Calu3 (cell line): ENCODE data around the gene INSRR. TPM values are rescaled to one million over a fixed set of nuclear protein-coding genes. Genes with fewer than 3 reads are reported as not detected.

ENCODE experiments used
- BruUV-seq: library from RNA; stranded (reverse); fragments of 400-500 nt; replicated peaks from 2 replicates; lab custom pipeline; 2021; lab: Mats Ljungman, UMichigan
- CTCF ChIA-PET: fragments of 300-600 bp; sonication (Branson Sonifier 250); formaldehyde crosslinking; loops from one replicate; lab custom pipeline; 2022; ENCODE audit warnings: antibody characterized with exemption; lab: Charles Lee
- DNase-seq: peaks from one replicate; pipeline ENCODE4 v3.0.0; 2022
- H3K27ac Mint-ChIP-seq: one replicate; pipeline ENCODE4 v1.8.0; 2022; ENCODE audit warnings: mixed read lengths; ENCODE audit not compliant: unreplicated experiment
- H3K27me3 Mint-ChIP-seq: one replicate; pipeline ENCODE4 v1.8.0; 2022; ENCODE audit warnings: mixed read lengths; ENCODE audit not compliant: unreplicated experiment
- H3K36me3 Mint-ChIP-seq: one replicate; pipeline ENCODE4 v1.8.0; 2022; ENCODE audit warnings: mild to moderate bottlenecking, moderate library complexity, mixed read lengths; ENCODE audit not compliant: insufficient read depth, unreplicated experiment
- H3K4me1 Mint-ChIP-seq: one replicate; pipeline ENCODE4 v1.8.0; 2022; ENCODE audit warnings: mild to moderate bottlenecking, low read depth, mixed read lengths; ENCODE audit not compliant: unreplicated experiment
- H3K4me3 Mint-ChIP-seq: one replicate; pipeline ENCODE4 v1.8.0; 2022; ENCODE audit warnings: mild to moderate bottlenecking, low read depth, moderate library complexity, mixed read lengths; ENCODE audit not compliant: unreplicated experiment
- H3K9me3 Mint-ChIP-seq: one replicate; pipeline ENCODE4 v1.8.0; 2022; ENCODE audit warnings: low read depth, mixed read lengths; ENCODE audit not compliant: unreplicated experiment
- intact Hi-C: fragments of 100-400 bp; cut with micrococcal nuclease; formaldehyde crosslinking; loops from one replicate; pipeline ENCODE4 v1.10.0; 2022; ENCODE audit not compliant: unreplicated experiment
- total RNA-seq: library from RNA; stranded (reverse); gene quantifications from 2 replicates; pipeline ENCODE4 v1.2.3, GENCODE V29; 2022
- TF ChIP-seq, protein P1 (sequence below): fragments of 200-600 bp; IDR thresholded peaks from one replicate; pipeline ENCODE4 v1.8.0; 2022; ENCODE audit warnings: antibody characterized with exemption; ENCODE audit not compliant: unreplicated experiment

The INSRR gene
- total RNA-seq, 1 experiment from 2014 or later: not detected

DNA sequence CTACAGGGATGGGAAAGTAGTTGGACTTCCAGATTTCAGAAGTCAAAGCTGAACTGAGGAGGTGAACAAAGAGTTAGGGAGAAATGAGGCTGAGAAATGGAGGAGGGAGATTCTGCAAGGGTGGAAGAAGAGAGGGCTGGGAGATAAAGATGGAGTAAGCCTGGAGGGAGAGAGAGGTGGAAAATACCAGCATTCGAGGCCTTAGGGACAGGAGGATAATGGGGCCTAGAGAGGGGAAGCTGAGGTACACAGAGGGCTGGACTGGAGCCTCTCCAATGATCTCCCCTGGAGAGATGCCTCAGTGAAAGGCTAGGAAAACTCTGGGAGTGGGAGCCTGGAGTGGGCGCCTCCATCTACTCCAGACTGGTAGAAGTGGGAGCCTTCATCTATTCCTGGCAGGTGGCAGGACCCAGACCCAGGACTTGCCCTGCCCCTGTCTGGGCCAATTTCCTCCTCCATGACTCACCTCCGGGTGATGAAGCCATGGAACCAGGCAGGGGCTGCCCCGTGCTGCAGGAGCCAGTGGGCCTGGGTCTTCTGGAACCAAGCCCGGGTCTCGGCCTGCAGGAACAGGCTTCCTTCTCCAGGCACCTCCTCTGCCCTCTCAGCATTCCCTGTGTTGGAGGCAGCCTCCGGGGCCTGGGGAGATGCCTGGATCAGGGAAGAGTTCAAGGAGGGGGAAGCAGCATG is 44.2 kb downstream of the INSRR start:
- Mint-ChIP-seq H3K4me3 (peak overlapping the region; percentile 62), H3K27ac (peak overlapping the region; percentile 3), H3K27me3 (peaks cover 39% of the 10 kb centered on the region), H3K9me3 (no peaks in the 10 kb centered on the region), H3K4me1 (peaks cover 16% of the 10 kb centered on the region), H3K36me3 (peaks cover 7% of the 10 kb centered on the region)
- TF ChIP-seq, protein P1, sequence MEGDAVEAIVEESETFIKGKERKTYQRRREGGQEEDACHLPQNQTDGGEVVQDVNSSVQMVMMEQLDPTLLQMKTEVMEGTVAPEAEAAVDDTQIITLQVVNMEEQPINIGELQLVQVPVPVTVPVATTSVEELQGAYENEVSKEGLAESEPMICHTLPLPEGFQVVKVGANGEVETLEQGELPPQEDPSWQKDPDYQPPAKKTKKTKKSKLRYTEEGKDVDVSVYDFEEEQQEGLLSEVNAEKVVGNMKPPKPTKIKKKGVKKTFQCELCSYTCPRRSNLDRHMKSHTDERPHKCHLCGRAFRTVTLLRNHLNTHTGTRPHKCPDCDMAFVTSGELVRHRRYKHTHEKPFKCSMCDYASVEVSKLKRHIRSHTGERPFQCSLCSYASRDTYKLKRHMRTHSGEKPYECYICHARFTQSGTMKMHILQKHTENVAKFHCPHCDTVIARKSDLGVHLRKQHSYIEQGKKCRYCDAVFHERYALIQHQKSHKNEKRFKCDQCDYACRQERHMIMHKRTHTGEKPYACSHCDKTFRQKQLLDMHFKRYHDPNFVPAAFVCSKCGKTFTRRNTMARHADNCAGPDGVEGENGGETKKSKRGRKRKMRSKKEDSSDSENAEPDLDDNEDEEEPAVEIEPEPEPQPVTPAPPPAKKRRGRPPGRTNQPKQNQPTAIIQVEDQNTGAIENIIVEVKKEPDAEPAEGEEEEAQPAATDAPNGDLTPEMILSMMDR: no peak
- peak; percentile 55 for DNase-seq
- BruUV-seq: no TSS peak
- intact Hi-C loops: no loop called here
- CTCF ChIA-PET: interaction anchor here (0.7 to 1.0 kb wide), 3 partner anchors 45 to 113 kb away, joined by 3 to 13 read pairs (median 3); partner anchors contain the start of genes INSRR and NTRK1

DNA sequence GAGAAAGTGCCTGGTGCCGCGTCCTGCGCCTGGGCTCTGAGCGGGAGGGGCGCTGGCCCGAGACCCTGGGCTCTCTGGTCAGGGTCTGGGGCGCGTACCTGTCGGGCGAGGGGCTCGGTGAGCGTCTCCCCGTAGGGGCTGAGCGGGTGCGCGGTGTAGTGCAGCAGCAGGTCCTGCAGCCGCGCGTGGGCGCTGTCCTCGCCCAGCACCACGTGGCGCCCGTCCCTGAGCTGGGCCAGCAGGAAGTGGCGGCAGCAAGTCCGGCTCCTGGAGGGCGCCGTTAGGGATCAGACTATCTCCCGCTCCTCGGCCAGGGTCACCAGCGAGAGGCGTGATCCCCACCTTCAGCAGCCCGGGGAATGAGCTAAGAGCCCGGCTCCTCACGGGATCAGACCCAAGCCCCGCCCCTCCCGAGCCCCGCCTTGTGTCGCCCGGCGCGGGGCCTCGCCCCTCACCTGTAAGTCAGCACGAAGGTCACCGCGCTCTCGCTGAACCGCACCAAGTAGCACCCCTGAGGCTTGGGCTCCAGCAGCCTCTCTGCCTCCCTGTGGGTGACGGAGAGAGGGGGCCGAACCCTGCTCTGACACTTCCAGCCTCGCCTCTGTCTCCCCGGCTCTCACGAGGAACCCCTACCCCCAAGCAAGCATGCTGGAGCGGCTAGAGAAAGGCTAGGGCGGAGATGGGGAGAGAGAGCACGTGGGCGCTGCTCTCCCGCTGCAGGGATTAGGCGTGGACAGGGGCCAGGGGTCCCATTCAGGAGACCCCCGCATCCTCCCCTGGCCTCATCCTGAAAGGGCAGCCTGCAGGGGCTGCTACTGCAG is 45.0 kb downstream of the INSRR start:
- Mint-ChIP-seq H3K4me3 (peak overlapping the region; percentile 62), H3K27me3 (peaks cover 34% of the 10 kb centered on the region), H3K9me3 (no peaks in the 10 kb centered on the region), H3K27ac (peak overlapping the region; percentile 3), H3K36me3 (peaks cover 7% of the 10 kb centered on the region), H3K4me1 (peaks cover 16% of the 10 kb centered on the region)
- CTCF ChIA-PET: interaction anchor here (0.6 to 1.0 kb wide), 4 partner anchors 46 to 1166 kb away, joined by 3 to 13 read pairs (median 3); partner anchors contain the start of genes INSRR and NTRK1
- TF ChIP-seq, protein P1: peak; percentile 35
- TSS peak; percentile 82 for BruUV-seq
- peak; percentile 60 for DNase-seq
- intact Hi-C loops: no loop called here

DNA sequence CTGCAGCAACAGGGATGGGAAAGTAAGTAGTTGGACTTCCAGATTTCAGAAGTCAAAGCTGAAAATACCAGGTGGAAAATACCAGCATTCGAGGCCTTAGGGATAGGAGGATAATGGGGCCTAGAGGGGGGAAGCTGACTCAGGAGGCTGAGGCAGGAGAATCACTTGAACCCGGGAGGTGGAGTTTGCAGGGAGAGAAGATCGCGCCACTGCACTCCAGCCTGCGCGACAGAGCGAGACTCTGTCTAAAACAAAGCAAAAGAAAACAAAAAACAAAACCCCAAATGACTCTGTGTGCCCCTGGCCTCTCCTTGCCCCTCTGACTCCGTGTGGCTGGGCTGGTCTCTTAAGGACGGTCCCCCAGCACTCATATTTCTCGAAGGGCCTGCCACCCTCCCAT is 45.6 kb downstream of the INSRR start:
- CTCF ChIA-PET: interaction anchor here (1.0 to 1.6 kb wide), 2 partner anchors 47 to 77 kb away, joined by 3 to 13 read pairs; partner anchors contain the start of genes INSRR and NTRK1
- peaks cover 7% of the 10 kb centered on the region for H3K36me3 Mint-ChIP-seq
- peak overlapping the region; percentile 62 for H3K4me3 Mint-ChIP-seq
- intact Hi-C loops: no loop called here
- H3K4me1 Mint-ChIP-seq: peaks cover 16% of the 10 kb centered on the region
- H3K27ac Mint-ChIP-seq: no peak overlapping the region
- H3K9me3 Mint-ChIP-seq: no peaks in the 10 kb centered on the region
- BruUV-seq: no TSS peak
- H3K27me3 Mint-ChIP-seq: peaks cover 34% of the 10 kb centered on the region
- DNase-seq: no peak
- TF ChIP-seq, protein P1: no peak

DNA sequence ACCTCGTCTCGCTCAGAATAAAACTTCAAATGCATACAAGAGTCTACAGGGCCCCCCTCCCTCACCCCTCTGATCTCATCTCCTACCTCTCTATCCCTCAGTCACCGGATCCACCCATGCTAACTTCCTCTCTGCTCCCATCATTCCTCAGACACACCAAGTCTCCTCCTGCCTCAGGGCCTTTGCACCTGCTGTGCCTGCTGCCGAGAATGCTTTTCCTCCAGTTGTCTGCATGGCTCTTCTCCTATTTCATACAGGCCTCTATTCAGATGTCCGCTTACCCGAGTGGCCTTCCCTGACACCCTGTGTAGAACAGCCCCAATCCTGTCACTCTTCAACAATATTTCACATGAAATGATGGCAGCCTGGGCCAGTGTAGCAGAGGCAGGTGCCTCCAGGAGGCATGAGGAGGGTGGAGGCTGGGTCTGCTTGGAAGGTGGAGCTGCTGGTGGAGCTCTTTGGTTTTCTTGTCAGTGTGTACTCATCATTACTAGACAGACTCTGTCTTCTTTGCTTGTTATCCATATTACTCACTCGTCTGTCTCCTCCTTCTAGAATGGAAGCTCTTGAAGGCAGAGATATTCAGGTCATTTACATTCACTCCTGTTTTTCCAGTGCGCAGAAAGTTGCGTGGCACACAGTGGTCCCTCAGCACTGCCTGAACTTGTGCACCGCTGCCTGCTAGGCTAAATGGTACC is 46.5 kb downstream of the INSRR start:
- BruUV-seq: no TSS peak
- H3K36me3 Mint-ChIP-seq: peaks cover 7% of the 10 kb centered on the region
- peaks cover 34% of the 10 kb centered on the region for H3K27me3 Mint-ChIP-seq
- H3K9me3 Mint-ChIP-seq: no peaks in the 10 kb centered on the region
- peaks cover 16% of the 10 kb centered on the region for H3K4me1 Mint-ChIP-seq
- CTCF ChIA-PET: interaction anchor here (1.6 kb wide), 1 partner anchor 78 kb away, joined by 3 read pairs; no protein-coding TSS in a partner anchor
- H3K27ac Mint-ChIP-seq: peak overlapping the region; percentile 12
- TF ChIP-seq, protein P1: no peak
- intact Hi-C loops: no loop called here
- DNase-seq: no peak
- no peak overlapping the region for H3K4me3 Mint-ChIP-seq
